Measurements from ENCODE around the gene TAF6.

The TAF6 gene

DNA sequence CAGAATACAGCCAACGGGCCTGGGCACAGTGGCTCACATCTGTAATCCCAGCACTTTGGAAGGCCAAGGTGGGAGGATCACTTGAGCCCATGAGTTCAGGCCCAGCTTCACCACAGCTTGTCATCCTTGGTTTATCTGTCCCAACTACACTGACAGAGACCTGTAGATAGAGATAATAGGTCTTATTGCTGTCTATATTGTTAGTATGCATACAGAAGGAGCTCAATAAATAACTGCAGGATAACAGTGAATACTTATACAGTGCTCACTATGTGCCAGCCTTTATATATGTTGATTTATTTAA lies 1.5 kb upstream of the TAF6 start:
- DNase-seq: no peak

DNA sequence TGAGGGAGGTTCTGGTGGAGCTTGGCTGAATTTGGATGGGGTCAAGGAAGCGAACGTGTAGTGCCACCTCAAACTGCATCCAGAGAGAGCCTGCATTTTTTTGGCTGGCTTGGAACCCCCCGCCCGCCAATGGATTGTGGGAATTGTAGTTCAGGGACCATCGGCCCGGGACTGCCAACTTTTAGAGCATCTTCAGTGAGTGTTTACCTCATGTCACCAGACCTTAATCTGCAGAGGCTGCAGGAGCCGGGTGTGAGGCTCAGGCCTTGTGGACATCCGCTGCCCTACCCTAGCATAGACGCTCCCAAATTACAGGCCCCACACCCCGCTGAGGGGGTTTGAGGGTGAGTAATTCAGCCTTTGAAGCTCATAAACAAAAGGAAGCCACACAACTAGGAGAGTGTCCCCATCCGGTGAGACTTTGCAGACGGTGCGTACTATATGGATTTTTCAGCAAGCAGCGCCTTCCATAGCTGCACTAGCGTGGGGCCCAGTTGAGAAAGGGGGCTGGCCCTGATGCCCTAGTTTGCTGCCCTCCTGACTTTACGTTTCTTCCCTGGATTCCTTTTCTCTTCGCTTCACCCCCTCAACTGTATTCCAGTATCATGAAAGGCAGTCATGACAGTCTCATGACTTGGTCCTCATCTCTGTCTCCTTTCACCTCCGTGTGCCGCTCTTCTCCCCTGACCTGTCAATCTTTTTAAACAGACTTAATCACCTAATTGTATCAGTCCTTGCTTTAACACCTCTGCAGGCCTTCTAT lies 993 bp upstream of the TAF6 start:
- no peak for DNase-seq

DNA sequence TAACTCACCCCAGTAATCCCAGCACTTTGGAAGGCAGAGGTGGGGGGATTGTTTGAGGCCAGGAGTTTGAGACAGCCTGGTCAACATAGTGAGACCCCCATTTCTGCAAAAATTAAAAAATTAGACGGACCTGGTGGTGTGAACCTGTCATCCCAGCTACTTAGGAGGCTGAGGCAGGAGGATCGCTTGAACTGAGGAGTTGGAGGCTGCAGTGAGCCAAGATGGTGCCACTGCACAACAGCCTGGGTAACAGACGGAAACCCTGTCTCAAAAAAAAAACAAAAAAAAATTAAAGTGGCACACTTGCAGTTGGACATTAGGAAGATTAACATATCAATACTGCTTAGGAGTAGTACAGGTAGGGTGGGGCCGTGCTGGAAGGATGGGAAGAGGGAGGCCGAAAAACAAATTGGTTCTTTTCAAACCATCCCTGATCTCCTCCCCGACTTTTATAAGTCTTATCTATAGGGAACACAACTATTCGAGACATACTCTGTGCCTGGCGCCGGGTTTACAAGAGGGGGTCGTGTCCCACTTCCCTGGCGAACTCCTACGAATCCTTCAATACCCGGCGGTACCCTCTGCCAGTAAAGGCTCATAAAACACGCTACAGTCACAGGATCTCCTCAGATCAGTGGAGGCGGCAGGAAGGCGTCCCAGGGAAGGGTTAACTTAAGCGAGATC lies 628 bp downstream of the TAF6 start:
- no peak for DNase-seq

DNA sequence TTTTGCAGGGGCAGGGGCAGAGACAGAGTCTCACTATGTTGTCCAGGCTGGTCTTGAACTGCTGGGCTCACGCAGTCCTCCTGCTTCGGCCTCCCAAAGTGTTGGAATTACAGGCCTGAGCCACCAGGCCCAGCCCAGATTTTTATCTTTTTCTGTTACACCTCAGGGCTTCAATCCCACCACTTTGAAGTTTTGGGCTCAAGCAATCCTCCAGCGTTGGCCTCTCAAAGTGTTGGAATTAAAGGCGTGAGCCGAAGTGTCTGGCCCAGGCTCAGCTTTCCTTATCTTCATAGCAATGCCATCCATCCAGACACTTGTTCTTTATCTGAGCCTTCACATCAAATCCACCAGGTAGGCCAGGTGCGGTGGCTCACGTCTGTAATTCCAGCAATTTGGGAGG lies 4.1 kb downstream of the TAF6 start:
- DNase-seq: no peak

DNA sequence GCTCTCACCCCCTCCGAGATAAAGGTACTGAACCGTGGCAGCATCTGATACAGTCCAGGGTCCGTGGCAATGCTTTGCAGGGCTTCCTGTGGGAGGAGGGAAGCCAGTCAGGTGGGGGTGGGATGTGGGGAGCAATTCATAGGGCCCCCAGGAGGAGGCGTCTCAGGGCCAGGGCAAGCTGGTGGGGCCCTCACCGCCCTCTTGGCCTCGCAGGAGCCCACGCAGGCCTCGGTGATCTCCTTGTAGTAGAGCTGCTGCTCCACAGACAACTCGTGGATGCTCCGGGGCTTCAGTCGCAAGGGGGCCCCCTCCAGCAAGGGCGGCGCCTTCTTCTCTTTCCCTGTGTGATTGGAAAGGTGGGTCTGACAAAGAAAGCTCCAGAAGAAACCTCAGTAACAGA lies 7.2 kb downstream of the TAF6 start:
- DNase-seq: no peak

DNA sequence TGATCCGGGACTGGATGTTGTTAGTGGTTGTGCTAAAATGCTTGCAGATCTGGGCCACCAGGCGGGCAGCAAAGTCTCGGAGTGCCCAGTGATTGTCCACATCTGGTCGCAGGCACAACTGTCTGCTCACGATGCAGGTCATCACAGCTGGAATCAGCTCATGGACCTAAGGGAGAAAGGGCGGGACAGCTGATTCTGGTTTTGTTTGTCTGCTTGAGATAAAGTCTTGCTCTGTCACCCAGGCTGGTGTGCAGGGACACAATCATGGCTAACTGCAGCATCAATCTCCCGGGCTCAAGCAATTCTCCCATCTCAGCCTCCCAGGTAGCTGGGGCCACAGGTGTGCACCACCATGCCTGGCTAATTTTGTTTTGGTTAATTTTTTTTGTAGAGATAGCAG lies 8.0 kb downstream of the TAF6 start:
- DNase-seq: no peak

DNA sequence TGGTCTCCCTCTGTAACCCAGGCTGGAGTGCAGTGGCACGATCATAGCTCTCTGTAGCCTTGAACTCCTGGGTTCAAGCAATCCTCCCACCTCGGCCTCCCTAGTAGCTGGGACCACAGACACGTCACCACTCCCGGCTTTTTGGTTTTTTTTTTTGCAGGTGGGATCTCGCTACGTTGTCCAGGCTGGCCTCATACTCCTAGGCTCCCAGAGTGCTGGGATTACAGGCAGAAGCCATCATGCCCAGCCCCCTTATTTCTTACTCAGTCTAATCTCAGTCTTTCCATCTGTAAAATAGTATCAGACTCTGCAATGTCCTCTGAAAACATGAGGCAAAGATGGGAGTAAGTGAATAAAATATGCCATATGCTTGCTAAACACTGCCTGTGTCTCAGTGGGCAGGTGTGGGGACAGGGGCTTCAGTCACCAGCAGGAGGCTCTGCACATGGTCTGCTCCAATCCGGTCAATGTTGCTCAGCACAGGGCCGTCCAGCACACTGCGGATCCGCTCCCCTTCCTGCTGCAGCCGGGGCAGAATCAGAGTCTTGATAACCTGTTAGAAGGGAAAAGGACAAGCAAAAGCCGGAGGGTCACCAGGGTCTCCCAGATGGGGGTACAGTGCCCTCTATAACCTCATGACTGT lies 9.5 kb downstream of the TAF6 start:
- DNase-seq: no peak

DNA sequence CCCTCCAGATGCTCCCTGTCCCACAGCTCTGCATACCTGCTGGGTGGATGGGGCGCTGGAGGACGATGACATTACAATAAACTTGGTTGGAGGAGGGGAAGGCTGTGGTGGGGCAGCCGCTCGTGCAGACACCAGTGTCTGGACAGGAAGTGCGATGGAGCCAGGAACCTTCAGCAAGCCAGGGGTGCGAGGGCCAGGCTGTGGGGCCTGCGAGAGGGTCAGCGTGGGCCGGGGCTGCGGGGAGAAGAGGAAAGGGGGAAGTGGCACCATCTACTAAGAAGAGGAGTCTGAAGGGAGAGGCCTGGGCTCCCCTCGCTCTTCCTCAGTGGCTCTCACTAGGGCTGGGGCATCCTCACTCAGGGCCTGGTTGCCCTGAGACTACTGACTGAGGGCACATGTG lies 11.3 kb downstream of the TAF6 start:
- no peak for DNase-seq

DNA sequence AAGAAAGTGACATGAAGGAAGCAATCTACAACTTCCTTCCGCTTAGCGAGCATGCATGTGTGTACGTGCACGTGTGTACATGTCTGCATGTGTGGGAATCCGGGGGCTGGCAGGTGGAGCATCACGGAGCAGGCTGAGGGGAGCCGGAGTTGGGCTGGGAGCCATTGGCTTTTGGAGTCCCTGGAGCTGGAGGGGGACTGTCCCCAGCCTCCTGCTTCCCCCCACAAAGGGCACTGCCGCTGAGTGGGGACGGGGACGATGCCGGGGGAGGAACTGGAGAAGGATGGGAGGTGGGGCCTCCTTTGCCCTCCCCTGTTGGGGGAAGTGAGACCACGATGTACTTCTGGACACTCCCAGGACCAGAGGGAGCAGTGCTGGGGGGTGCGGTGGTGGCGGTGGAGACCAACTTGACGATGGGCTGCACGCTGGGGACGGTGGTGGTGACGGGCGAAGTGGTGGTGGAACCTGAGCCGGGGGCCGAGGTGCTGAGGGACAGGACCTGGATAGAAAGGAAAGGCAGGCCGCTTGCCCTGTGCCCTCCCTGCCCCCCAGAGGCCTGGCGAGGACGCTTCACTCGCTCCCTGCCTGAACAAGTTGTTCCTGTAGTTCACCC lies 11.9 kb downstream of the TAF6 start:
- no peak for DNase-seq

DNA sequence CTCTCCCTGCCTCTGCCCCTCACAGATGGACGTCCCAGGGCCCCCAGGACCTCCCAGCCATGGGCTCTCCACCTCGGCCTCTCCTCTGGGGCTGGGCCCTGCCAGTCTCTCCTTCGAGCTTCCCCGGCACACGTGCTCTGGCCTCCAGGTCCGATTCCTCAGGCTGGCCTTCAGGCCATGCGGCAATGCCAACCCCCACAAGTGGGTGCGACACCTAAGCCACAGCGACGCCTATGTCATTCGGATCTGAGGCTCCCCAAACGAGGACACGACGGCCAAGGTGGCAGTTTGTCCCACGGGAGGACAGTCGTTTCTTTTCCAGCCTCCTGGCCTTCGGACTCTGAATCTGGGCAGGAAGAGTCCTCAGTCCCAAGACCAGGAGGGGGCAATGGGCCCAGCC lies 12.5 kb downstream of the TAF6 start:
- DNase-seq: no peak

DNA sequence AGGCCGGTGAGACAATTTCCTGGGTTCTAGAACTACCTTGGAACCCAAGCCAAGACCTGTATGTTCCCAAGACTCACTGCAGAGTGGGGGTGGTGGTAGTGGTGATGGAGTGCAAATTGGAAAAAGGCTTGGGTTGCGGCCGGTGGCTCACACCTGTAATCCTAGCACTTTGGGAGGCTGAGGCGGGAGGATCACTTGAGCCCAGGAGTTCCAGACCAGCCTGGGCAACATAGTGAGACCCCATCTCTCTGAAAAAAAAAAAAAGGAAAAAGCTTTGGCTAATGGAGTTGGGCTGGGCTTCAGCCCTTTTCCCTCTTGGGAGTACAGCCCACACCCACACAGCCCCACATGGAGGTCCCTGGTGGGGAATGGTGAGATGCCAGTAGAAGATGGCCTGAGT lies 13.6 kb downstream of the TAF6 start:
- DNase-seq: no peak

DNA sequence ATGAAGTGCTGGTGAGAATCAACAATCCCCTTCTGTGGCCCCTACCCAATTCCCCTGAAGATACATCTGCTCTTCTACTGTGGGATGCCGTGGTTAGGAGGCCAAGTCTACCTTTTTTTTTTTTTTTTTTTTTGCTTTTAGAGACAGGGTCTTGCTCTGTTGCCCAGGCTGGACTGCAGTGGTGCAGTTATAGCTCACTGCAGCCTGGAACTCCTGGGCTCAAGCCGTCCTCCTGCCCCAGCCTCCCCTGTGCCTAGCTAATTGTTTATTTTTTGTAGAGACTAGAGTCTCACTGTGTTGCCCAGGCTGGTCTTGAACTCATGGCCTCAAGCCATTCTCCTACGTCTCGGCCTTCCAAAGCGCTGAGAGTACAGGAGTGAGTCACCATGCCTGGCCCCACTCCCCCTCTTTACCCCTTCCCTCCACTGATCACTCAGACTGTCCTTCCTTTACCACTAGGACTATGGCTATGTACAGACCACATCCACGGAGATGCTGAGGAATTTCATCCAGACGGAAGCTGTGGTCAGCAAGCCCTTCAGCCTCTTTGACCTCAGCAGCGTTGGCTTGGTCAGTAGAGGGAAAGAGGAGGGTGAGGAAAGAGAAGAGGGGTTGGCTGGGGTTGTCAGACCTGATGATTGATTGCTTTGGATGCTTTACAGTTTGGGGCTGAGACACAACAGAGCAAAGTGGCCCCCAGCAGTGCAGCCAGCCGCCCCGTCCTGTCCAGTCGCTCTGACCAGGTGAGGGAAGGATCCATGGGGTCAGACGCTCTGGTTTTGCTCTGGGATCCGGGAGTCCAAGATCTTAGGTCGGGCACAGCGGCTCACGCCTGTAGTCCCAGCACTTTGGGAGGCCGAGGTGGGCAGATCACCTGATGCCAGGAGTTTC lies 16.0 kb downstream of the TAF6 start:
- DNase-seq: no peak

DNA sequence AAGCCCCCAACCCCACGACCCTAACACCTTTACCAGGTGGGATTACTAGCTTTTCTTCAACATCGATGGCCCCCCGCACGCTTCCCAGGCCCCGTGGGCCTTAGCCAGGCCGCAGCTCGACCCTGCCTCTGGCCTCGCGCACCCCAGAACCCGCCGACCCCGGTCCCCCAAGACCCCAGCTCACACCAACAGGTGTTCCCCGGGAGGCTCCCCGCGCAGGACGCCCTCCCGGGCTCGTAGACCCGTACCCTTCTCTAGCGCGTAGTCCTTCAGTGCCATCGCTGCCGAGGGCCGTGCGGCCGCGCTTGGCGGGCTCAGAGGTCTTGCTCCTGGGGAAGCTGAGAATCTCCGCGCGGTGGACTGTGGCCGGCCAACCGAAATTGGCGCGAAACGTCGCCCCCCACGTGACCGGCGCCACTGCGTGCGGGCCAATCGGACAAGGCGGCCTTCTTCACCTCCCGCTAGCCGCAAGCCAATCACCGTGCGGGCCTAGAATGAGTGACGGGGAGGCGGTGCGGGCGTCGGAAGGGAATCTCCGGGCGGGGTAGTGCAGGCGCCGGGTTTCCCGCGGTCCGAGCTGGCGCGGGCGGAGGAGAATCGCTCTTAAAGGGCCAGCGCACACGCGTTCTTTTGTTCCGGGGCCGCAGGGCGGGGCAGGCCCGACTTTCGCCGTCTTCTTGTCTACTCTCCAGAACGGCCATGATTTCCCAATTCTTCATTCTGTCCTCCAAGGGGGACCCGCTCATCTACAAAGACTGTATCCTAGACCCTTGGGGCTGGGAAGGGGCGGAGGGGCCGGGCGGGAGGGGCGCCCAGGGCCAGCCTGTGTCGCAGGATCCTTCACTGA lies 17.9 kb downstream of the TAF6 start, which contains the start of the genes AP4M1 and MCM7:
TSS of gene AP4M1 (plus strand) at position 628 of the 847 bp plus-strand sequence. CDS start at position 700, 72 bp downstream.
TSS of gene MCM7 (minus strand) at position 382 of the 847 bp plus-strand sequence. CDS start at position 279, 103 bp downstream.
- DNase-seq: peak; percentile 90

DNA sequence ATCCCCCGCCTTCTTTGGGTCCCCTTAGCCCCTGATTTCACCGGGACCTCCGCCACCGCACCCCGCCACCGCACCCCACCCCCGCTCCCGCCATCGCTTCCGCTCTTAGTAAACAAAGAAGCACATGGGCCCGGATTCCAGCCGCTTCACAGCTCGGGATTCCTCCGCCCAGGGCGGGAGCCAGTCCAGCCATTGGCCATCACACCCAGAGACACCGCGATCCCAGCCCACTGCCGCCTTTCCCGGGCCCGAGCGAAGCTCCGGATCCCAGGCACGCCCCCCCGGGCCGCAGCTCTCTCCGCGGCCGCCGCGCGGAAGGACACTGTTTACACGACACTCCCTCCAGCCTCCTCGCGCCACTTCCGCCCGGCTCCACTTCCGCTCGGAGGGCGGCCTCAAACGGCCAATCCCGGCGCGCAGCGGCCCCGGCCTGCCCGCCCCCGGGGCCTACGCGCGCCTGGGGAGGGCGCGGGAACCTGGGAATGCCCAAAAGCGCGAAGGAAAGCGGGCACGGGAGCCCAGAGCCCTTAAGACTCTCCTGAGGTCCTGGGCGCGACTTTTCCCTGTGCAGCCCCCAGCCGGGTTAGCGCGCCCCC lies 18.6 kb downstream of the TAF6 start:
- DNase-seq: peak; percentile 80

DNA sequence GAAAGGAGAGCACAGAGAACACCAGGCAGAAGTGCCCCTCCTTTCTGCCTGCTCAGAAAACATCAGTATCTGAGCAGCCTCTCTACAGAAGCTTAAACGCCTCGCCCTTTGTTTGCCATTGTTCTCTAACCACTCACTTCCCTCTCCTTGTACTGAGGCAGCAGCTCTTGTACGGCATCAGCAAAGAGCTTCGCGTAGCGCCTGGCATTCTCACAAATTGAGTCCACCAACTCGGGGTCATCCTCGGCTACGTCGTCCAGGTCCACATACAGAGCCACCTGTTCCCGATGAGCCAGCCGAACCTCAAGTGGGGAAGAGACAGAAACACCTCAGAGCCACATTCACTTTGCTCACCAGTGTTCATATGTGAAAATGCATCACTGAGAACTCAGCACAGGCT lies 19.7 kb downstream of the TAF6 start:
- DNase-seq: no peak

DNA sequence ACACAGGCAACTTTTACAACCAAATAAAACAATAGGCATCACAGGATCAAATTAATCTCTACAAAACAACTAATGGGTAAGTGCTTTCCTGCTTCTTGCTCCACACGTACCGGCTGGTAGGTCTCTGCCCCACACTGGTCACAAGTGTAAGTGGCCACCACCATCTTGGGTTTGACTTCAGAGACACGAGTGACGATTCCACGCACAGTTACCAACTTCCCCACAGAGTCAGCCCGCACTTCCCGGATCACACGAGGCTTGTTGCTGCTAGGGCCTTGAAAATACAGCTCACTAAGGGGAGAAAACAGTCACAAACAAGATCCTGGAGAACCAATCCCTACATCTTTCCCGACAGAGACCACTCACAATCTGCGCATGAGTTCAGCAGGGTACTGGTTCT lies 20.2 kb downstream of the TAF6 start:
- no peak for DNase-seq

DNA sequence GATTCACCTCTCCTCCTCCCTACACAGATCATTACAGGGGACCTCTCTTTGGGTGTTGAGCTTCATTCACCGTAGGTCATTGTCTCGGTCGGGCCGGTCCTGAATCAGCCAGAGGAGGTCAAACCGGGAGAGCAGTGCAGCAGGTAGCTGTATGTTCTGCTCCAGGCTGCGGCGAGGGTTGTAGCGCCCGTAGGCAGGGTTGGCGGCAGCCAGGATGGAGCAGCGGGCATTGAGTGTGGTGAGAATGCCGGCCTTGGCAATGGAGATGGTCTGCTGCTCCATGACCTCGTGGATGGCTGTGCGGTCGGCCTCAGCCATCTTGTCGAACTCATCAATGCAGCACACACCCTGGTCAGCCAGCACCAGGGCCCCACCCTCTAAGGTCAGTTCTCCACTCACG lies 23.5 kb downstream of the TAF6 start:
- DNase-seq: no peak

DNA sequence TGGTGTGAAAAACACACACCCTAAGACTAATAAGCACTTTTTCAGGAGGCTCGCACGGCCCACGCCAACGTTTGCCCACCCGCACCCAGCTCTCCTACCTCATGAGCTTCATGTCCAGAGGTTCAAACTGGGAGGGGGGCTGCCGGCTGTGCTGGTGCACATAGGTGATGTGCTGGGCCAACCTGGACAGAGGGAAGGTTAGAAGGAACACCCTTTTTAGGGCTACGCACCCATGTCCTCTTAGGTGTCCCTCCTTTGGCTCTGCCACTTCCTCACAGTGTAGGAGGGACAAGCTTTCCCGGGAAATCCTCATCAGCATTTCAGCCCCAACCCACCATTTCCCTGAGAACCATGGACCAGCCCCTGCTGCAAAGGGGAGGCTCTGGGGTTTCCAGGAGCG lies 23.9 kb downstream of the TAF6 start:
- DNase-seq: no peak

DNA sequence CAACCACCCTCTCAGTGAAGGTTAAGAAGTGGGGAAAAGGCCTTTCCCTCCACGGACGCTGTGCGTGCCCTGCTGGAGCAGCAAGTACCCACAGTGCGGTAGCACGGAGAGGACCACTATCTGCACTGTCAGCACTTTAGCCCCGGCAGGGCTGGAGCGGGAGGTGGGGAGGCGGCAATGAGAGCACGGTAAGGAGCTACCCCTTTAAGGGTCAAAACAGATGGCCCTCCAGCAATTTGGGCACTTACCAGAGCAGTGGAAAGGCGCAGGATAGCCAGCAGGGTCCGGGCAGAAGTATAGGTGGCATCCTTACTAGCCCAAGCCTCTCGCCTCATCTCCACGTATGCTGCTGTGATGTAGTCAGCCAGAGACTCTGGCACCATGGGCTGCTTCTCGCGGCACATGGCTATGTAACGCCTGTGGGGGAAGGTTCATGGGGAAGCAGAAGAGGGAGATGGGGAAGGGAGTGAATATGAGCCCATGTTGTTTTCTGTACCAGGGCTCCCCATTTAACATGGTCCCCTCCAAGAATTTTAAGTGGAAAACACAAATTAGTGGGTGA lies 25.2 kb downstream of the TAF6 start:
- no peak for DNase-seq

DNA sequence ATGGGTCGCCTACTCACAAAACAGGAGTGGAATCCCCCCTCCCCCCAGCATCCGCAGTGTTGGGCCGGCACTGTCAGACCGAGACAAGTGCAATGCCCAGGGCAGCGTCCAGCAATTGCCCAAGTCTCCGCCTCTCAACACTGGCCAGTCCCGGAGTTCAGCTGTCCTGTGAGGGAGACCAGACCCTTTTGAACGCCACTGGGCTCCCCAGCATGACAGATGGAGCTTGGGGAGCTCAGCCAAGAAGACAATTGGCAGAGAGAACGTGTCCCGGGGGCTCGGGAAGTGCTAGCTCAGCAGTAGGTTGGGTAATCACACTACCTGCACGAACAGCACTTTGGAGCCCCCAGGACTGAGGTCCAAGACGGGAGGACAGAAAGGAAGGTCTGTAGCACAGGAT lies 25.7 kb downstream of the TAF6 start:
- no peak for DNase-seq

DNA sequence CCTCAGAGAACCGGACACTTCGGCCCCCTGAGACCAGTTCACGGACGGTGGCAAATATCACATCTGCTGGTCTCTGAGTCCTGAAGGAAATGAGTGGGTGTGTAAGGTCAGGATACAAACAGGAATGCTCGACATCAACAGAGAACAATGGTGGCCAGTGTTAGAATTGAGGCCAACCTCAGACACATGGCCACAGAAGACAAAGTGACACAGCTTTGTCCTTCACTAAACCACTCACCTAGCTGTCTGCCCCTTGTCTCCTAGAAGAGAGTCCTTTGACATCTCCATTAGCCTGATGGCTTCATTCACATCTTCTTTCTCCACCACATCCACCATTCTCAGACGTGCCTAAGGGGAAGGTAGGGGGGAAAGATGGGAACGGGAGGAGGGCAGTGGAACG lies 26.1 kb downstream of the TAF6 start:
- DNase-seq: no peak

All from T1000 (cell line).